ENCODE results near the gene EI24. TPM values are rescaled to one million over a fixed set of nuclear protein-coding genes. Genes with fewer than 3 reads are reported as not detected.

EI24 gene
- total and polyA plus RNA-seq, 2 experiments from 2014 or later, result 132 to 174 TPM

GRCh38 chr11:125535585-125535984, 33.7 kb upstream of the EI24 start:
- TF ChIP-seq ETS1 (IDR thresholded peaks at IDR 0.05) (no peak), JUNB (IDR thresholded peaks at IDR 0.05; ENCODE audit: unreplicated experiment) (no peak), POLR2AphosphoS5 (IDR thresholded peaks at IDR 0.05; ENCODE audit: low read depth) (no peak), EZH2phosphoT487 (IDR thresholded peaks at IDR 0.05; ENCODE audit: unreplicated experiment) (no peak), REST (IDR thresholded peaks at IDR 0.05; ENCODE audit: unreplicated experiment) (no peak), ZNF331 (CRISPR knock-in tag; IDR thresholded peaks at IDR 0.05; ENCODE audit: low read depth) (no peak), CREB1 (CRISPR knock-in tag; IDR thresholded peaks at IDR 0.05; ENCODE audit: low read depth) (no peak), ZNF462 (CRISPR knock-in tag; IDR thresholded peaks at IDR 0.05) (no peak), ZNF114 (CRISPR knock-in tag; IDR thresholded peaks at IDR 0.05) (no peak), CTCF (conservative IDR thresholded peaks at IDR 0.05; ENCODE audit: low read depth in 2 of 2) (no peak), STAT1 (IDR thresholded peaks at IDR 0.05; ENCODE audit: unreplicated experiment) (no peak), NANOG (IDR thresholded peaks at IDR 0.05; ENCODE audit: borderline replicate concordance) (no peak), EZH2 (IDR thresholded peaks at IDR 0.05; ENCODE audit: low read depth, unreplicated experiment) (no peak)
- no peak overlapping the region for H3K4me3 Mint-ChIP-seq

More at GRCh38 chr11:125535585-125535984, 33.7 kb upstream of the EI24 start:
- Histone ChIP-seq H3K4me3 (no peak overlapping the region), H3K27ac (ENCODE audit: low read depth) (no peak overlapping the region), H3K9me2 (ENCODE audit: insufficient read depth) (no peaks in the 10 kb centered on the region), H3K36me3 (ENCODE audit: insufficient read depth) (no peaks in the 10 kb centered on the region), H3K27me3 (ENCODE audit: insufficient read depth) (no peaks in the 10 kb centered on the region), H3K4me1 (ENCODE audit: insufficient read depth) (no peaks in the 10 kb centered on the region; the same call in 1 of the 2 replicates), H3K79me2 (replicated peaks; ENCODE audit: insufficient read depth) (no peaks in the 10 kb centered on the region), H3F3A (replicated peaks; ENCODE audit: low read depth) (no peaks in the 10 kb centered on the region), H2AFZ (no peak overlapping the region), H3K4me2 (no peak overlapping the region), H4K20me1 (replicated peaks; ENCODE audit: insufficient read depth) (no peaks in the 10 kb centered on the region)
- no peak for ATAC-seq
- H3K27me3 Mint-ChIP-seq (ENCODE audit: insufficient read depth, low read depth, poor library complexity), result no peaks in the 10 kb centered on the region
- peaks cover 5% of the 10 kb centered on the region; the same call in 1 of the 3 replicates for H3K36me3 Mint-ChIP-seq (ENCODE audit: low read depth)
- H3K9me3 Mint-ChIP-seq, result peaks cover 5% of the 10 kb centered on the region; the same call in 2 of the 3 replicates
- no peak for DNase-seq (ENCODE audit: low spot score)
- H3K27ac Mint-ChIP-seq, result no peak overlapping the region
- H3K4me1 Mint-ChIP-seq, result no peaks in the 10 kb centered on the region
